ENCODE results near the gene DMAC2.
"Not testable (repeated sequence)": the region's sequence is repeated elsewhere in the genome, so short reads cannot be mapped to it uniquely, and the experiment has no call there.

DMAC2 gene

GRCh38 chr19:41395355-41395754 is 44.4 kb downstream of the DMAC2 start:
- H3K36me3 Mint-ChIP-seq (ENCODE audit: low read depth): peaks cover 12% of the 10 kb centered on the region
- no peak for DNase-seq
- peak overlapping the region; percentile 100 for H3K4me3 Mint-ChIP-seq
- H3K4me1 Mint-ChIP-seq: peaks cover 49% of the 10 kb centered on the region
- H3K27me3 Mint-ChIP-seq (ENCODE audit: low read depth, poor library complexity): no peaks in the 10 kb centered on the region
- no peak for TF ChIP-seq CTCF (IDR thresholded peaks at IDR 0.05)
- H3K9me3 Mint-ChIP-seq: no peaks in the 10 kb centered on the region
- peak overlapping the region; percentile 37 for H3K27ac Mint-ChIP-seq

GRCh38 chr19:41392775-41393174 is 46.9 kb downstream of the DMAC2 start:
- no peak for TF ChIP-seq CTCF (IDR thresholded peaks at IDR 0.05)
- DNase-seq: no peak
- Mint-ChIP-seq H3K36me3 (ENCODE audit: low read depth) (peaks cover 16% of the 10 kb centered on the region), H3K27ac (peak overlapping the region; percentile 73), H3K4me1 (peaks cover 29% of the 10 kb centered on the region), H3K9me3 (no peaks in the 10 kb centered on the region), H3K27me3 (ENCODE audit: low read depth, poor library complexity) (no peaks in the 10 kb centered on the region), H3K4me3 (no peak overlapping the region)

DNA sequence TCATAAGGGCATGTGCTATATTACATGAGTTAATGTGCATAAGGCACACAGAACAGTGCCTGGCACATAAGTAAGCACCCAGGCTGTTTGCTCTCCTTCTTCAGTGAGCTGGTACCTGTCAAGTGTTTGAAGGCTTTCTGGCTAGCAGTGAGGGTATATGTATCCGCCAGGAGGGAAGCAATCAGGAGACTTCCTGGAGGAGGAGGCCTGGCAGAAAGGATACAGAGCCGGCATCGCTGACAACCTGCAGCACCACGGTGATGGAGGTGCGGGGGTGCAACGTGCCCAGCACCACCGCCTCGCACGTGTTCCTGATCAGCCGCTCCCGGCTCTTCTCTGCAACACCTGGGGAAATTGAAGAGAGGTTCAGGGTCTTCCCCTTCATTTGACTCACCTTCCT is 48.1 kb downstream of the DMAC2 start:
- TF ChIP-seq CTCF (IDR thresholded peaks at IDR 0.05): no peak
- Mint-ChIP-seq H3K27me3 (ENCODE audit: low read depth, poor library complexity) (no peaks in the 10 kb centered on the region), H3K36me3 (ENCODE audit: low read depth) (peaks cover 16% of the 10 kb centered on the region)

GRCh38 chr19:41386442-41386841 is 53.3 kb downstream of the DMAC2 start:
- Mint-ChIP-seq H3K27me3 (ENCODE audit: low read depth, poor library complexity) (no peaks in the 10 kb centered on the region), H3K4me3 (no peak overlapping the region), H3K27ac (peak overlapping the region; percentile 68), H3K9me3 (no peaks in the 10 kb centered on the region), H3K36me3 (ENCODE audit: low read depth) (peaks cover 23% of the 10 kb centered on the region), H3K4me1 (peaks cover 19% of the 10 kb centered on the region)
- TF ChIP-seq CTCF (IDR thresholded peaks at IDR 0.05): no peak
- DNase-seq: no peak

More for the DNA sequence above, 48.1 kb downstream of the DMAC2 start:
- Mint-ChIP-seq H3K4me1 (peaks cover 22% of the 10 kb centered on the region), H3K4me3 (no peak overlapping the region), H3K9me3 (no peaks in the 10 kb centered on the region), H3K27ac (no peak overlapping the region)
- DNase-seq: no peak

- Mint-ChIP-seq H3K9me3 (no peaks in the 10 kb centered on the region), H3K36me3 (ENCODE audit: low read depth) (peaks cover 11% of the 10 kb centered on the region), H3K4me1 (peaks cover 19% of the 10 kb centered on the region), H3K27me3 (ENCODE audit: low read depth, poor library complexity) (no peaks in the 10 kb centered on the region), H3K27ac (no peak overlapping the region), H3K4me3 (no peak overlapping the region)
- no peak for TF ChIP-seq CTCF (IDR thresholded peaks at IDR 0.05)
- no peak for DNase-seq
Measured at GRCh38 chr19:41384351-41384750, 55.4 kb downstream of the DMAC2 start.

DNA sequence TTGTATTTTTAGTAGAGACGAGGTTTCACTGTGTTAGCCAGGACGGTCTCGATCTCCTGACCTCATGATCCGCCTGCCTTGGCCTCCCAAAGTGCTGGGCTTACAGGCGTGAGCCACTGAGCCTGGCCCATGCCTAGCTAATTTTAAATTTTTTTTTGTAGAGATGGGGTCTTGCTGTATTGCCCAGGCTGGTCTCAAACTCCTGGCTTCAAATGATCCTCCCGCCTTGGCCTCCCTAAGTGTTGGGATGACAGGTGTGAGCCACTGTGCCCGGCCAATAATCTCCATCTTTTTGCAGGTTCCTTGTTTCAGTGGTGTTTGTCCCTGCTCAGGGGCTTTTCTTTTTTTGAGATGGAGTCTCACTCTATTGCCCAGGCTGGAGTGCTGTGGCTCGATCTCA is 58.2 kb downstream of the DMAC2 start:
- Mint-ChIP-seq H3K27ac (peak overlapping the region; percentile 42), H3K36me3 (ENCODE audit: low read depth) (peaks cover 20% of the 10 kb centered on the region), H3K4me1 (peaks cover 32% of the 10 kb centered on the region)
- DNase-seq; H3K9me3 Mint-ChIP-seq; H3K27me3 Mint-ChIP-seq (ENCODE audit: low read depth, poor library complexity); H3K4me3 Mint-ChIP-seq: not testable (repeated sequence)

Data from nephron progenitor cell (in vitro differentiated cells).